Hepatocyte (in vitro differentiated cells): ENCODE measurements around the gene OR10C1.

Source experiments
- CTCF ChIP-seq: fragments of 200-600 bp; sonication (generic); IDR thresholded peaks from 2 replicates; pipeline ENCODE4 v1.5.1; 2016; ENCODE audit warnings: antibody characterized with exemption, mild to moderate bottlenecking; ENCODE audit not compliant: poor library complexity
- EZH2 ChIP-seq: fragments of 200-600 bp; sonication (generic); IDR thresholded peaks from 2 replicates; pipeline ENCODE4 v1.6.1; 2016; ENCODE audit warnings: antibody characterized with exemption, mild to moderate bottlenecking, borderline replicate concordance

- TF ChIP-seq CTCF: no peak
- no peak for TF ChIP-seq EZH2
These were observed 35.3 kb upstream of the OR10C1 start for GRCh38 chr6:29403801-29404200.
